GM19328 (cell line): ENCODE results near the gene RHOBTB3.
"Not testable (repeated sequence)": the region's sequence is repeated elsewhere in the genome, so short reads cannot be mapped to it uniquely, and the experiment has no call there.

Experiments
- ATAC-seq: cut with Tn5 transposase; IDR thresholded peaks from one replicate; pipeline ENCODE4 v1.9.1; 2021; ENCODE audit warnings: mild to moderate bottlenecking, moderate library complexity; ENCODE audit not compliant: unreplicated experiment

The RHOBTB3 gene

DNA sequence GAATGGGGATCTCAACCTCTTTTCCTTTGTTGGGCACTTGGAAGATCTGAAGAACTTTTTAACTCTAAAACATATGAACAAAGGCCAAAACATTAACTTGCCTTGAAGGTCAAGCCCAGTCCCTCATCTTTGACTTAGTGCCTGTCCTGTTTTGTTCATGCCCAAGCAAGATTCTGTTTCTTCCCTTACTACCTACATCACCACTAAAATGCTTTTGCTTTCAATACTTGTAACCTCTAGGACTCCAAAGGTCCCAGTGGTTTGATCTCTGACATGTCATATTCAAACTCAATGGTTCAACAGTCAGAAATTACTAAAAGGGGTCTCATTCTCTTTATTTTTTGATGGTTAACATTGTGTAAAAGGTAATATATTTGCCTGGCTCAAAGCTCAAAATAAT, 67.4 kb downstream of the RHOBTB3 start:
- ATAC-seq, result no peak

DNA sequence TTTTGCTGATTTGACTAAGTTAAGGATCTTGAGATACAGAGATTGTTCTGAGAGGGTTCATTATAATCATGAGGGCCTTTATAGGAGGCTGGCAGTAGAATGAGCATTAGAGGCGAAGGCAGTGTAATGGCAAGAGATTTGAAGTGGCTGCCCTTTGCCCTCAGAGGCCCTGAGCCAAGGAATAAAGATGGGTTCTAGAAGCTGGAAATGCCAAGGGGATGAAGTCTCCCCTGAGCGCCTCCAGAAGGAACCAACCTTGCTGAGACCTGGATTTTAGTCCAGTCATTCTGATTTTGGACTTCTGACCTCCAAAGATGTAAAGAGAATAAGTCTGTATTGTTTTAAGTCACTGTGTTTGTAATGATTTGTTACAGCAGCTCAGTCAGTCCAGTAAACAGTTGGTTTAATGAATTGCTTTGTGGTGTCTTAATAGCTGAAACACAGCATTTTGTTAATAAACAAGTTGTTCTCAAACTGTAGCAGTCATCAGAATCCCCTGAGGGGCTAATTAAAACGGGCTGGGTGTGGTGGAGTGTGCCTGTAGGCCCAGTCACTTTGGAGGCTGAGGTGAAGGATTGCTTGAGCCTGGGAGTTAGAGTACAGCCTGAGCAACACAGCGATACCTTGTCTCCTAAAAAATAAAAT, 68.2 kb downstream of the RHOBTB3 start:
- no peak for ATAC-seq

DNA sequence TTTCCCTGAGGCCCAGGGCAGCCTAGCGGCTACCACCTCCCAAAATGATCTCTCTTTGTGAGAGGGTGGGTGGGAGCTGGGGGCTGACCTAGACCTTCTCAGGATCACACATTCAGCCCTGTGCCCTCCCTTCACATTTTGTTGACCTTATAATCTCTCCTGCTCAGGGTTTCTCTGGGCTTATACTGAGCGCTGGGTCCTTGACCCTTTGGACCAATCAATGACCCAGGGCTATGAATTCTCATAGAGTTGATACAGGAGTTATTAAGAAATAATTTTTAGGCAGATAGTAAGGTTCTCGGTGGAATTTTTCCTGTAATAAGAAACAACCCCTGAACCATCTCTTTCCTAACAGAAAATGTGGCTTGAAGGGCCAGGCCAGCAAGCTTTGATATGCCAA, 69.4 kb downstream of the RHOBTB3 start:
- ATAC-seq, result no peak

- ATAC-seq, result no peak
Observed at GRCh38 chr5:95801532-95801931, 70.4 kb downstream of the RHOBTB3 start.

DNA sequence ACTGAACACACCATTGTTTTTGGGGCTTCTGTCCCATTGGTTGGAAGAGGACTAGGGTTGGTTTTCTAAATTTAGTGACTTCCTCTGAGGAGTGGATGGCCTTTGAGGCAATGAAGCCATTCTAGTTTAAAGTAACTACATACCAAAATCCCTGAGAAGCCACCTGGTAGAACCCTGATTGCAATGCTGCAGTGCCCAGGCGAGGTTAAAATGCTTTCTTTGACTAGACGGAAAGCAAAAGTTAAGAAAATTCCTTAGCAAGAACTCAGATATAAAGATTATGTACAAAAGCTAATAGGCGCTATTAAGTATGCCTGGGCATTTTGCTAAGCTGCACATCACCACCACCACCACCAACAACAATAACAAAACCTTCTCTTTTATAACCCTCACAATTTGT, 70.8 kb downstream of the RHOBTB3 start:
- no peak for ATAC-seq

DNA sequence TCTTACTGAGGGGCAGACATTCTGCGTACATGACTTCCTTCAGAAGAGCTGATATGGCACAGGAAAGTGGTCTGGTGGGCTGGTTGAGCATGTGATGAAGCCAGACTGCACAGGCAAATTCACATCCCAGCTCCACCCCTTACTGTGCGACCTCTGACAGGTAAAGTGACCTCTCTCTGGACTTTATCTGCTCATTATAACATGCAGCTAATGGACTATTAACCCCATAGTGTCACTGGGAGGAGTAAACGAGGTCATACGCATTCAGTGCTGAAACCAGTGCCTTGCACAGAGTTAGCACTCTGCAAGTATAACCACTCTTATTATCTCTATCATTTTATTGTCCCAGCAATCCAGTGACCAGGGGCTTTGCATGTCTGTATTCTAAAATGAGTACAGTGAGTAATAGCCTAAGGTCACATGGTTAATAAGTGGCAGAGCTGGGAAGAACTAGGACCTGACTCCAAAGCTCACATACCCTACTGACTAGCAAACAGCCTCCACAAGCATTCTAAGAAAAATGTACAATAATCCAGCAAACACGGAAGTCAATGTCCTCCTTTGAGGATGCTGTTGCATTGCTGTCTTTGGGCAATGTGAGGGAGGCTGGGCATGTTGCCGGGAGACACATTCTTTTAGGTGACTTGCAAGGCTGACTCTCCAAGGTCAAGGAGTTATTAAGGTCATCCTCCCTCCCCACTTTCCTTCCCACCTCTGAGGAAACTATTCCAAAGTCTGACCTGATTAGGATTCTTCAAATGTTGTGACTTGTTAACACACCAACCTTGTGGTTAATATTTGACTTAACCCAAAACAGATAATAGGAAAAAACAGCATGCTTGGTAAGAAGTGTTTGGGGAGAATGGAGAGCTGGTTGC, 72.4 kb downstream of the RHOBTB3 start:
- ATAC-seq, result no peak

- no peak for ATAC-seq
Observed at GRCh38 chr5:95804736-95805539, 73.8 kb downstream of the RHOBTB3 start.

DNA sequence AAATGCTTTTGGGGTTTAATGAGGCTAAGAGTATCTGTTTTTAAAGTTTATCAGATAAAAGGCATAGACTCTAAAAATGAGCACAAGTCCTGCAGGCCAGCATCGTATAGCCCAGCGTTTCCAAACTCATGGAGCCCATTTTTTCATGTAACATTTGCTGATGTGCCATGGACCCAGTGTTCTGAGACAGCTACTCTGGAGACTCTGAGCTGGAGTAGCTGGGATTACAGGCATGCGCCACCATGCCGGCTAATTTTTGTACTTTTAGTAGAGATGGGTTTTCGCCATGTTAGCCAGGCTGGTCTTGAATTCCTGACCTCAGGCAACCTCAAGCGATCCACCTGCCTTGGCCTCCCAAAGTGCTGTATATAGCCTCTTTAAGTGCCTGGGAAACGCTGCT, 75.6 kb downstream of the RHOBTB3 start:
- ATAC-seq, result no peak

DNA sequence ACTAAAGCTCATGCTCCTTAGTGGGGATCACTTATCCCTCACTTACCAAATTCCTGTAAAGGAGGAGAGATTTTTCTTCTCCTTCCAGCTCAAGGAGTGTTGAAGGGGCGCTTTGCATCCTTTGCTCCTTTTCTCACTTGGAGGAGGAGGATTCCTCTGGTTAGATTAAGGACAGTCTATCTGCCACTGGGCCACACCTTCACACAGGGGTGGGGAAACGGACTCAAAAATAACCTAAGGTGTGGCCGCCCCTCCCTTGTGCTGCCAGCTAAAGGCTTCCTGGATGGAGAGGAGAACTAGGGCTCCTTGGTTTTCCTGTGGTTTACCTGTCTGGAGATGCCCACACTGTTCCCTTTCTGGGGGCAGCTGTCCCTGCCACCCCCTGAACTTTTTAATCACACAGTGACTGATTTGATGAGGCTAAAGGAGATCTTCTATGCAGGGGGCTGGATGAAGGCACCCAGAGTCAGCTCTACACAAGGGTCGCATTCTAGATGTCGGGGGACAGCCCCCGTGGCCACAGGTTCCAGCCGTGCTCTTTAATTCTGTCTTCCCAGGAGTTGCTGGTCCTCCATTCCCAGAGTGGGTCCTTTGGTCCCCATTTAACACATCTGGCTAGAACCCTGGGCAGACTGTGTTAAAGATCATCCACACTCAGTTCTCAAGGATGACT, 77.0 kb downstream of the RHOBTB3 start:
- ATAC-seq, result no peak

GRCh38 chr5:95808686-95809413, 77.7 kb downstream of the RHOBTB3 start:
- peak; percentile 100 for ATAC-seq

GRCh38 chr5:95809414-95809960, 78.4 kb downstream of the RHOBTB3 start:
- ATAC-seq, result no peak

GRCh38 chr5:95810305-95811125, 79.4 kb downstream of the RHOBTB3 start:
- ATAC-seq, result no peak

- not testable (repeated sequence) for ATAC-seq
Observed at GRCh38 chr5:95811126-95811423, 79.9 kb downstream of the RHOBTB3 start.

- ATAC-seq, result not testable (repeated sequence)
Observed at GRCh38 chr5:95811461-95812073, 80.4 kb downstream of the RHOBTB3 start.

DNA sequence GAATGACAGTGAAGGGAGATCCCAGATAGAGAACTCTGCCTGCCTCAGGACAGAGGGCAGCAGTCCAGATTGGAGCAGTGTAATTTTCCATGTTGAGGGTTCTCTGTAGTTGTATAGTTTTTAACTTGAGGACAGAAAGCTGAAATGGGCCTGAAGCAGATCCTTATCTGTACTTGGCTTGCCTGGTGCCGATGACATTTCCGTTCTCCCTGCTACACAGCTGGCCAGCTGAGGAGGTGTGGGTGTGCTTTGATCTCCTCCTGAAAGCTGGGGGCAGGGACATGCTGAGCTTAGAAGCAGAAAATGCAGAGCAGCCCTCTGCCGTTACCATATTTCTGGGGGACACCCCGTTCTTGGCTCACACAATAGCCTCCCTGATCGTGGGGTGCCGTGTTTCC, 80.9 kb downstream of the RHOBTB3 start:
- no peak for ATAC-seq

DNA sequence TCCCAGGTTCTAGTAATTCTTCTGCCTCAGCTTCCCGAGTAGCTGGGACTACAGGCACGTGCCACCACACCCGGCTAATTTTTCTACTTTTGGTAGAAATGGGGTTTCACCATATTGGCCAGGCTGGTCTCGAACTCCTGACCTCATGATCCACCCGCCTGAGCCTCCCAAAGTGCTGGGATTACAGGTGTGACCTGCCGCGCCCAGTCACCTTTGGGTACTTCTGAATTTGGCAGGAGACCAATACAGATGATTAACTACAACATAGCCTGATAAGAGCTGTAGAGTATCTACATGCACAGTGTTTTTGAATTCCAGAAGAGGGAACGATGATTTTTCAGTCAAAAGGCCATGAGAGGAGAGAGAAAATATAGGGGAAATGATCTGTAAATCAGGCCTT, 81.9 kb downstream of the RHOBTB3 start:
- not testable (repeated sequence) for ATAC-seq

DNA sequence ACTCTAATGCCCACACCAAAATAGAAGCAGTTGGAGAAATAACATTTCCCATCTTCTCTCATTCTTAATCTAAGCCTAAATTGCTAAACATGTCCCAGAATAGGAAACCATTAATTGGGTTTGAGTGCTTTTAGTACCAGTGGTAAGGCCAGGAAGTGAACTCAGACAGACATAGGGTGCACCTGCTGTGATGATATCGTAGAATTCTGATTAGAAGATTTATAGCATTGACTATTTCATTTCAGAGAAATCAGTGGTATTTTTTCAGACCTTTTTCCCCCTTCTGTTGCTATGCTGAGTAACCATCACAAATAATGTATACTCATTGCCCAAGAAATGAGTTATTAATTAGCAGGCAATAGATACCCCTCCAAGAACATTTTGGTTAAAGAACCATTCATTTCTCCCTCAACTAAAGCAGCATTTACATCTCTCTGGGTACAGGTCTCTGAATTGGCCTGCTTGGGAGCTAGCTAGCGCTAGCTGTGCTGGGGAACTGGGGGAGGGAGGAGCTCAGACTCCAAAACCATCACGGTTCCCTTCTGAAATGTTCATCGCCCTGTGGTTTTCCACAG, 84.1 kb downstream of the RHOBTB3 start:
- no peak for ATAC-seq

DNA sequence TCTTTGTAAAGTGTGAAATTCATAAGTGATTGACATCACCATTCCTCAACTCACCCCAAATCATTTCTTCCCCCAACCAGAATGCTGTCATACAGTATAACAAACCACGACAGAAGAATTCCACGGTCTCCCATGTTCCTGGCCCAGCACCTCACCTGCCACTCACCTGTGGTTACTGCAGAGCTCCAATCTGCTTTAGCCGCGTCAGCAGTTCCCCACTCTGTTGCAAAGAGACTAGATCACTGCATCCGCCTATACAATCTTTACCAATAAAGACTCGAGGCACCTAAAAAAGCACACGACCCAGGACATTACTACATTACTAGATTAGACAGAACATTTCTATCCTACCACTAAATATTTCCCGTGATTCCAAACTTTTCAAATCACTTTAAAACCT, 85.2 kb downstream of the RHOBTB3 start:
- no peak for ATAC-seq

DNA sequence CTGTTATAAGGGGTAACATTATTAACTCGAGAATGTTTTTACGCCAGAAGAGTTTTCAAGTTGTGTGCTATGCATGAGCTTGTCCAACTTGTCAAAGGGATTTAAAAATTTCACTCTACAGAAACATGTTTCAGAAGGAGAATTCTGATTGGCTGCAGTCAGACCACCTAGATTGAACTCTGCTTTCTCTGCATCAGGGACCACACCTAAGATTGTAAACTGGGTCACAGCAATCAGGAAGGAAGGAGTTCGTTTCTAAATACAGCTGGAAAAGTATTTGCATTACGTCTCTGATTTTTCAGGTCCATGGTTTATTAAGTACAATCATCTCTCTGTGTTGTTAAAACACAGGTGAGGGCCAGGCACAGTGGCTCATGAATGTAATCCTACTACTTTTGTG, 85.6 kb downstream of the RHOBTB3 start:
- ATAC-seq, result no peak
